Middle frontal gyrus (tissue), 1 donor: ENCODE results near the gene FHOD3.
"Not testable (repeated sequence)": the region's sequence is repeated elsewhere in the genome, so short reads cannot be mapped to it uniquely, and the experiment has no call there.

ENCODE experiments used
- DNase-seq: peaks from one replicate; pipeline ENCODE4 v3.0.0-alpha.2; 2015; ENCODE audit warnings: low spot score; ENCODE audit errors: extremely low spot score

FHOD3 gene

GRCh38 chr18:36448384-36449290, 151.1 kb downstream of the FHOD3 start:
- DNase-seq = no peak

- no peak for DNase-seq
Measured at GRCh38 chr18:36449451-36449850, 151.9 kb downstream of the FHOD3 start.

- no peak for DNase-seq
Measured at GRCh38 chr18:36450264-36450663, 152.8 kb downstream of the FHOD3 start.

GRCh38 chr18:36451454-36452251, 154.1 kb downstream of the FHOD3 start:
- DNase-seq = no peak

- DNase-seq = no peak
Measured at GRCh38 chr18:36454245-36454644, 156.7 kb downstream of the FHOD3 start.

- DNase-seq = no peak
Measured at GRCh38 chr18:36454848-36455458, 157.4 kb downstream of the FHOD3 start.

- DNase-seq = no peak
Measured at GRCh38 chr18:36455931-36456330, 158.4 kb downstream of the FHOD3 start.

- no peak for DNase-seq
Measured at GRCh38 chr18:36456622-36457021, 159.1 kb downstream of the FHOD3 start.

GRCh38 chr18:36457683-36458082, 160.2 kb downstream of the FHOD3 start:
- no peak for DNase-seq

- no peak for DNase-seq
Measured at GRCh38 chr18:36458306-36458705, 160.8 kb downstream of the FHOD3 start.

- DNase-seq = no peak
Measured at GRCh38 chr18:36459203-36459602, 161.7 kb downstream of the FHOD3 start.

GRCh38 chr18:36459786-36460185, 162.3 kb downstream of the FHOD3 start:
- no peak for DNase-seq

- DNase-seq = no peak
Measured at GRCh38 chr18:36460324-36460850, 162.9 kb downstream of the FHOD3 start.

GRCh38 chr18:36460854-36461253, 163.3 kb downstream of the FHOD3 start:
- DNase-seq = no peak

- DNase-seq = no peak
Measured at GRCh38 chr18:36461551-36461987, 164.1 kb downstream of the FHOD3 start.

GRCh38 chr18:36463516-36463915, 166.0 kb downstream of the FHOD3 start:
- DNase-seq = not testable (repeated sequence)

GRCh38 chr18:36464126-36464651, 166.7 kb downstream of the FHOD3 start:
- no peak for DNase-seq

- no peak for DNase-seq
Measured at GRCh38 chr18:36465276-36465675, 167.8 kb downstream of the FHOD3 start.

- DNase-seq = no peak
Measured at GRCh38 chr18:36465970-36466369, 168.5 kb downstream of the FHOD3 start.

- DNase-seq = no peak
Measured at GRCh38 chr18:36467614-36468013, 170.1 kb downstream of the FHOD3 start.

GRCh38 chr18:36468161-36468560, 170.6 kb downstream of the FHOD3 start:
- no peak for DNase-seq
